ENCODE results near the gene RALGAPA2.

Gene RALGAPA2

GRCh38 chr20:20457392-20458126, 254.9 kb downstream of the RALGAPA2 start:
- no peaks in the 10 kb centered on the region for H3K27me3 ChIP-seq (ENCODE audit: insufficient read depth, low read length)
- peaks cover 52% of the 10 kb centered on the region for H3K4me1 ChIP-seq (ENCODE audit: insufficient read depth, low read length)
- H3K36me3 ChIP-seq (ENCODE audit: insufficient read depth, low read length), result no peaks in the 10 kb centered on the region
- H2AFZ ChIP-seq (ENCODE audit: low read depth, low read length), result no peak overlapping the region
- no peaks in the 10 kb centered on the region for H3K9me3 ChIP-seq (ENCODE audit: low read length)
- H3K4me3 ChIP-seq (ENCODE audit: low read length), result no peak overlapping the region

GRCh38 chr20:20456741-20457140, 255.7 kb downstream of the RALGAPA2 start:
- Histone ChIP-seq H2AFZ (ENCODE audit: low read depth, low read length) (no peak overlapping the region), H3K9me3 (ENCODE audit: low read length) (no peaks in the 10 kb centered on the region), H3K36me3 (ENCODE audit: insufficient read depth, low read length) (no peaks in the 10 kb centered on the region), H3K27me3 (ENCODE audit: insufficient read depth, low read length) (no peaks in the 10 kb centered on the region), H3K4me3 (ENCODE audit: low read length) (no peak overlapping the region), H3K4me1 (ENCODE audit: insufficient read depth, low read length) (peaks cover 48% of the 10 kb centered on the region)

- no peaks in the 10 kb centered on the region for H3K9me3 ChIP-seq (ENCODE audit: low read length)
- H3K36me3 ChIP-seq (ENCODE audit: insufficient read depth, low read length), result no peaks in the 10 kb centered on the region
- no peaks in the 10 kb centered on the region for H3K27me3 ChIP-seq (ENCODE audit: insufficient read depth, low read length)
- no peak overlapping the region for H3K4me3 ChIP-seq (ENCODE audit: low read length)
- H3K4me1 ChIP-seq (ENCODE audit: insufficient read depth, low read length), result peaks cover 42% of the 10 kb centered on the region
- H2AFZ ChIP-seq (ENCODE audit: low read depth, low read length), result no peak overlapping the region
Observed at GRCh38 chr20:20455926-20456325, 256.5 kb downstream of the RALGAPA2 start.

GRCh38 chr20:20454850-20455627, 257.4 kb downstream of the RALGAPA2 start:
- Histone ChIP-seq H2AFZ (ENCODE audit: low read depth, low read length) (no peak overlapping the region), H3K4me1 (ENCODE audit: insufficient read depth, low read length) (peaks cover 39% of the 10 kb centered on the region), H3K4me3 (ENCODE audit: low read length) (no peak overlapping the region), H3K36me3 (ENCODE audit: insufficient read depth, low read length) (no peaks in the 10 kb centered on the region), H3K27me3 (ENCODE audit: insufficient read depth, low read length) (no peaks in the 10 kb centered on the region), H3K9me3 (ENCODE audit: low read length) (no peaks in the 10 kb centered on the region)

GRCh38 chr20:20454367-20454766, 258.1 kb downstream of the RALGAPA2 start:
- Histone ChIP-seq H3K9me3 (ENCODE audit: low read length) (no peaks in the 10 kb centered on the region), H3K27me3 (ENCODE audit: insufficient read depth, low read length) (no peaks in the 10 kb centered on the region), H3K4me1 (ENCODE audit: insufficient read depth, low read length) (peaks cover 35% of the 10 kb centered on the region), H3K36me3 (ENCODE audit: insufficient read depth, low read length) (no peaks in the 10 kb centered on the region), H3K4me3 (ENCODE audit: low read length) (no peak overlapping the region), H2AFZ (ENCODE audit: low read depth, low read length) (no peak overlapping the region)

GRCh38 chr20:20452254-20452676, 260.2 kb downstream of the RALGAPA2 start:
- Histone ChIP-seq H3K36me3 (ENCODE audit: insufficient read depth, low read length) (no peaks in the 10 kb centered on the region), H2AFZ (ENCODE audit: low read depth, low read length) (peak overlapping the region; percentile 10), H3K4me1 (ENCODE audit: insufficient read depth, low read length) (peaks cover 27% of the 10 kb centered on the region), H3K9me3 (ENCODE audit: low read length) (no peaks in the 10 kb centered on the region), H3K4me3 (ENCODE audit: low read length) (peak overlapping the region; percentile 25), H3K27me3 (ENCODE audit: insufficient read depth, low read length) (no peaks in the 10 kb centered on the region)

- no peaks in the 10 kb centered on the region for H3K9me3 ChIP-seq (ENCODE audit: low read length)
- H3K4me3 ChIP-seq (ENCODE audit: low read length), result no peak overlapping the region
- H3K36me3 ChIP-seq (ENCODE audit: insufficient read depth, low read length), result no peaks in the 10 kb centered on the region
- peaks cover 42% of the 10 kb centered on the region for H3K4me1 ChIP-seq (ENCODE audit: insufficient read depth, low read length)
- no peaks in the 10 kb centered on the region for H3K27me3 ChIP-seq (ENCODE audit: insufficient read depth, low read length)
- H2AFZ ChIP-seq (ENCODE audit: low read depth, low read length), result no peak overlapping the region
Observed at GRCh38 chr20:20450521-20450920, 261.9 kb downstream of the RALGAPA2 start.

GRCh38 chr20:20448881-20449280, 263.6 kb downstream of the RALGAPA2 start:
- Histone ChIP-seq H3K4me1 (ENCODE audit: insufficient read depth, low read length) (peaks cover 40% of the 10 kb centered on the region), H3K27me3 (ENCODE audit: insufficient read depth, low read length) (no peaks in the 10 kb centered on the region), H2AFZ (ENCODE audit: low read depth, low read length) (no peak overlapping the region), H3K4me3 (ENCODE audit: low read length) (no peak overlapping the region), H3K9me3 (ENCODE audit: low read length) (no peaks in the 10 kb centered on the region), H3K36me3 (ENCODE audit: insufficient read depth, low read length) (no peaks in the 10 kb centered on the region)

- peaks cover 27% of the 10 kb centered on the region for H3K4me1 ChIP-seq (ENCODE audit: insufficient read depth, low read length)
- H3K4me3 ChIP-seq (ENCODE audit: low read length), result no peak overlapping the region
- no peak overlapping the region for H2AFZ ChIP-seq (ENCODE audit: low read depth, low read length)
- no peaks in the 10 kb centered on the region for H3K9me3 ChIP-seq (ENCODE audit: low read length)
- no peaks in the 10 kb centered on the region for H3K27me3 ChIP-seq (ENCODE audit: insufficient read depth, low read length)
- no peaks in the 10 kb centered on the region for H3K36me3 ChIP-seq (ENCODE audit: insufficient read depth, low read length)
Observed at GRCh38 chr20:20447196-20447595, 265.2 kb downstream of the RALGAPA2 start.

- Histone ChIP-seq H2AFZ (ENCODE audit: low read depth, low read length) (no peak overlapping the region), H3K27me3 (ENCODE audit: insufficient read depth, low read length) (no peaks in the 10 kb centered on the region), H3K36me3 (ENCODE audit: insufficient read depth, low read length) (no peaks in the 10 kb centered on the region), H3K9me3 (ENCODE audit: low read length) (no peaks in the 10 kb centered on the region), H3K4me1 (ENCODE audit: insufficient read depth, low read length) (peaks cover 25% of the 10 kb centered on the region), H3K4me3 (ENCODE audit: low read length) (no peak overlapping the region)
Observed at GRCh38 chr20:20446425-20447015, 265.9 kb downstream of the RALGAPA2 start.

- no peaks in the 10 kb centered on the region for H3K27me3 ChIP-seq (ENCODE audit: insufficient read depth, low read length)
- no peak overlapping the region for H2AFZ ChIP-seq (ENCODE audit: low read depth, low read length)
- no peaks in the 10 kb centered on the region for H3K9me3 ChIP-seq (ENCODE audit: low read length)
- H3K4me3 ChIP-seq (ENCODE audit: low read length), result no peak overlapping the region
- H3K4me1 ChIP-seq (ENCODE audit: insufficient read depth, low read length), result peaks cover 29% of the 10 kb centered on the region
- H3K36me3 ChIP-seq (ENCODE audit: insufficient read depth, low read length), result no peaks in the 10 kb centered on the region
Observed at GRCh38 chr20:20446001-20446400, 266.4 kb downstream of the RALGAPA2 start.

GRCh38 chr20:20443504-20443903, 268.9 kb downstream of the RALGAPA2 start:
- no peak overlapping the region for H2AFZ ChIP-seq (ENCODE audit: low read depth, low read length)
- H3K27me3 ChIP-seq (ENCODE audit: insufficient read depth, low read length), result no peaks in the 10 kb centered on the region
- H3K36me3 ChIP-seq (ENCODE audit: insufficient read depth, low read length), result no peaks in the 10 kb centered on the region
- H3K9me3 ChIP-seq (ENCODE audit: low read length), result no peaks in the 10 kb centered on the region
- no peak overlapping the region for H3K4me3 ChIP-seq (ENCODE audit: low read length)
- peaks cover 23% of the 10 kb centered on the region for H3K4me1 ChIP-seq (ENCODE audit: insufficient read depth, low read length)

- Histone ChIP-seq H3K27me3 (ENCODE audit: insufficient read depth, low read length) (no peaks in the 10 kb centered on the region), H3K36me3 (ENCODE audit: insufficient read depth, low read length) (no peaks in the 10 kb centered on the region), H3K4me3 (ENCODE audit: low read length) (no peak overlapping the region), H3K9me3 (ENCODE audit: low read length) (no peaks in the 10 kb centered on the region), H3K4me1 (ENCODE audit: insufficient read depth, low read length) (peaks cover 23% of the 10 kb centered on the region), H2AFZ (ENCODE audit: low read depth, low read length) (no peak overlapping the region)
Observed at GRCh38 chr20:20442466-20442865, 270.0 kb downstream of the RALGAPA2 start.
